Lower leg skin (tissue), 3 donors: ENCODE results near the gene AGRP.
"Not testable (repeated sequence)": the region's sequence is repeated elsewhere in the genome, so short reads cannot be mapped to it uniquely, and the experiment has no call there.

ENCODE experiments used
- CTCF ChIP-seq, 3 donors: fragments of 450-650 bp; IDR thresholded peaks; one replicate each; pipeline ENCODE4 v1.5.1; 2016; ENCODE audit warnings: antibody characterized with exemption in 3 of 3, mild to moderate bottlenecking in 3 of 3, moderate library complexity in 2 of 3
- POLR2A ChIP-seq, 2 donors: fragments of 450-650 bp; IDR thresholded peaks; one replicate each; pipeline ENCODE4 v1.6.1; 2016 to 2017; ENCODE audit warnings: antibody characterized with exemption in 2 of 2, mild to moderate bottlenecking in 1 of 2, moderate library complexity in 1 of 2

GRCh38 chr16:67487561-67487960 is 4.2 kb upstream of the AGRP start:
- TF ChIP-seq CTCF, POLR2A (IDR thresholded peaks at IDR 0.05): not testable (repeated sequence)
